MCF 10A (cell line): ENCODE data around the gene HMGCLL1. TPM values are rescaled to one million over a fixed set of nuclear protein-coding genes. Genes with fewer than 3 reads are reported as not detected.
A peak's percentile ranks its signal among the peaks of the same experiment; 100 is the strongest.

Source experiments
- BruUV-seq: library from RNA; stranded (reverse); fragments of 400-500 nt; replicated peaks from 2 replicates; lab custom pipeline; 2021; lab: Mats Ljungman, UMichigan
- CTCF ChIA-PET: fragments of 300-600 bp; sonication (Branson Sonifier 250); formaldehyde crosslinking; extraction: SDS; loops from one replicate; lab custom pipeline; 2021; ENCODE audit warnings: antibody characterized with exemption, inconsistent platforms; lab: Yijun Ruan, JAX
- POLR2A ChIA-PET: fragments of 300-600, 350-650 bp; sonication (Branson Sonifier 250); formaldehyde crosslinking; extraction: SDS; loops from one replicate; lab custom pipeline; 2020; ENCODE audit warnings: antibody characterized with exemption, inconsistent platforms; lab: Yijun Ruan, JAX
- DNase-seq: peaks from one replicate; pipeline ENCODE4 v3.0.0-alpha.2; 2018; ENCODE audit not compliant: unreplicated experiment
- H3K27ac Mint-ChIP-seq: one replicate; pipeline ENCODE4 v1.8.0; 2022; ENCODE audit warnings: mild to moderate bottlenecking, low read depth, mixed read lengths; ENCODE audit not compliant: unreplicated experiment
- H3K27me3 Mint-ChIP-seq: one replicate; pipeline ENCODE4 v1.8.0; 2022; ENCODE audit warnings: mixed read lengths; ENCODE audit not compliant: insufficient read depth, unreplicated experiment
- H3K36me3 Mint-ChIP-seq: one replicate; pipeline ENCODE4 v1.8.0; 2022; ENCODE audit warnings: mild to moderate bottlenecking, moderate library complexity, mixed read lengths; ENCODE audit not compliant: insufficient read depth, unreplicated experiment
- H3K4me1 Mint-ChIP-seq: one replicate; pipeline ENCODE4 v1.8.0; 2022; ENCODE audit warnings: mixed read lengths; ENCODE audit not compliant: insufficient read depth, unreplicated experiment
- H3K4me3 Mint-ChIP-seq: one replicate; pipeline ENCODE4 v1.8.0; 2022; ENCODE audit warnings: mild to moderate bottlenecking, moderate library complexity, mixed read lengths; ENCODE audit not compliant: unreplicated experiment
- H3K9me3 Mint-ChIP-seq: one replicate; pipeline ENCODE4 v1.8.0; 2022; ENCODE audit warnings: mixed read lengths; ENCODE audit not compliant: unreplicated experiment
- intact Hi-C: fragments of 100-400 bp; cut with micrococcal nuclease; formaldehyde crosslinking; loops from 2 replicates; pipeline ENCODE4 v1.14.1; 2022
- total RNA-seq: library from RNA; stranded (reverse); gene quantifications from 2 replicates; pipeline ENCODE4 v1.2.3, GENCODE V29; 2022
- TF ChIP-seq, protein P1 (sequence below): fragments of 200-600 bp; IDR thresholded peaks from one replicate; pipeline ENCODE4 v1.8.0; 2022; ENCODE audit warnings: antibody characterized with exemption, mild to moderate bottlenecking; ENCODE audit not compliant: unreplicated experiment

HMGCLL1 gene
- total RNA-seq, 1 experiment from 2014 or later, result 0.21 TPM

DNA sequence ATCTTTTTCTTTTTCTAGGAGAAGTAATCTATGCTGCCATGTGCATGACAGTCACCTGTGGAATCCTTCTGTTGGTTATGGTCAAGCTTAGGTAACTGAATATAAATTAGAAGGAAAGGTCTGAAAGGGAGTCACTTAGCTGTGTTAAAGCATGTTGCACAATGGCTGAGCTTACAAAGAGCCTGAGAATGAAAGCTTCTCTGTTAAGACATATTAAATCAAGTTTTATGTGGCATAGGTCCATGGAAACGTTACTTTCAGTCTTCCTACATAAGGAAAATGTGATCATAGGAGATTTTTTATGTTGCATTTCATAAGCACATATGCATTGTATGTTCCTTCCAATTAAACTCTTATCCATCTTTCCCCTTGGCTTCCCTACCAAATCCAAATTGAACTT lies 179.6 kb downstream of the HMGCLL1 start:
- ChIA-PET POLR2A (interaction anchor here (0.7 kb wide), 1 partner anchor 261 kb away, joined by 3 read pairs; no protein-coding TSS in a partner anchor), CTCF (no interaction called here)
- H3K4me3 Mint-ChIP-seq, result no peak overlapping the region
- DNase-seq, result peak; percentile 1
- TF ChIP-seq, protein P1, sequence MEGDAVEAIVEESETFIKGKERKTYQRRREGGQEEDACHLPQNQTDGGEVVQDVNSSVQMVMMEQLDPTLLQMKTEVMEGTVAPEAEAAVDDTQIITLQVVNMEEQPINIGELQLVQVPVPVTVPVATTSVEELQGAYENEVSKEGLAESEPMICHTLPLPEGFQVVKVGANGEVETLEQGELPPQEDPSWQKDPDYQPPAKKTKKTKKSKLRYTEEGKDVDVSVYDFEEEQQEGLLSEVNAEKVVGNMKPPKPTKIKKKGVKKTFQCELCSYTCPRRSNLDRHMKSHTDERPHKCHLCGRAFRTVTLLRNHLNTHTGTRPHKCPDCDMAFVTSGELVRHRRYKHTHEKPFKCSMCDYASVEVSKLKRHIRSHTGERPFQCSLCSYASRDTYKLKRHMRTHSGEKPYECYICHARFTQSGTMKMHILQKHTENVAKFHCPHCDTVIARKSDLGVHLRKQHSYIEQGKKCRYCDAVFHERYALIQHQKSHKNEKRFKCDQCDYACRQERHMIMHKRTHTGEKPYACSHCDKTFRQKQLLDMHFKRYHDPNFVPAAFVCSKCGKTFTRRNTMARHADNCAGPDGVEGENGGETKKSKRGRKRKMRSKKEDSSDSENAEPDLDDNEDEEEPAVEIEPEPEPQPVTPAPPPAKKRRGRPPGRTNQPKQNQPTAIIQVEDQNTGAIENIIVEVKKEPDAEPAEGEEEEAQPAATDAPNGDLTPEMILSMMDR, result no peak
- H3K27me3 Mint-ChIP-seq, result no peaks in the 10 kb centered on the region
- H3K27ac Mint-ChIP-seq, result no peak overlapping the region
- H3K36me3 Mint-ChIP-seq, result no peaks in the 10 kb centered on the region
- no peaks in the 10 kb centered on the region for H3K4me1 Mint-ChIP-seq
- intact Hi-C loops, result no loop called here
- H3K9me3 Mint-ChIP-seq, result no peaks in the 10 kb centered on the region
- BruUV-seq, result no TSS peak

DNA sequence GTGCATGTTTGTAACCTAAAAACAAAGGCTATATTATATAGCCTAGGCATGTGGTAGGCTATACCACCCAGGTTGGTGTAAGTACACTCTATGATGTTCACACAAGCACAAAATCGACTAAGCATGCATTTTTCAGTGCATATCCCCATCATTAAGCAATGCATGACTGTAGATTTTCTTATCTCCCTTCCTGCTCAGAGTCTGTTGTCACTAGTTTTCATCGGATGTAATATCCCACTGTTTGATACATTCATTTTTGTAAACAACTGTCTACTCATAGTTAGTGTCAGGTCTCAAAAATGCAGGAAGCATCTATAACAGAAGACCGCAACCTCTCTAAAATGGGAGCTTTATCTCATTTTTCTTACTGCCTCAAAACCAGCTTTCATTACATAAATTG lies 181.0 kb downstream of the HMGCLL1 start:
- Mint-ChIP-seq H3K4me3 (no peak overlapping the region), H3K27ac (no peak overlapping the region), H3K36me3 (no peaks in the 10 kb centered on the region), H3K4me1 (no peaks in the 10 kb centered on the region), H3K9me3 (no peaks in the 10 kb centered on the region), H3K27me3 (no peaks in the 10 kb centered on the region)
- intact Hi-C loops, result no loop called here
- no TSS peak for BruUV-seq
- ChIA-PET POLR2A (interaction anchor here (0.6 kb wide), 1 partner anchor 68 kb away, joined by 3 read pairs; no protein-coding TSS in a partner anchor), CTCF (no interaction called here)
- DNase-seq, result no peak
- TF ChIP-seq, protein P1, result no peak

DNA sequence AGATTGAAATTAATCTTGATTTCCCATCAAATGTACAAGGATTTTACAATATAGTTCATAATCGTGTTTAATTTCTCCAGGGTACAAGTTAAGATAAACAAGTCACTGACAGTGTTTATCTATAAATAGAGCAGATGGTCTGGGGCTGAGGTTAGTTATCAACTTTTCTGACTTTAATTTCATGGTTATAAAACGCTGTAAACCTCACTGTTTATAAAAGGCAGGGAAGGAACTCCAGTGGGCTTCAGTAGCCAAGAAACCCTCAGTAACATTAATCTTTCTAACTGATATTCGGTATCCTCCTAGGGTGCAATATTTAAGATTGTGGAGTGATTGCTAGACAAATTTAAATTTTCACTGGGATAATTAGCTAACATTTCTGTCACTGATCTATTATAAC lies 183.1 kb downstream of the HMGCLL1 start:
- CTCF ChIA-PET, result no interaction called here
- POLR2A ChIA-PET, result no interaction called here
- DNase-seq, result no peak
- H3K4me1 Mint-ChIP-seq, result no peaks in the 10 kb centered on the region
- intact Hi-C loops, result no loop called here
- no peaks in the 10 kb centered on the region for H3K36me3 Mint-ChIP-seq
- no peak overlapping the region for H3K4me3 Mint-ChIP-seq
- H3K9me3 Mint-ChIP-seq, result no peaks in the 10 kb centered on the region
- no TSS peak for BruUV-seq
- TF ChIP-seq, protein P1, result no peak
- no peaks in the 10 kb centered on the region for H3K27me3 Mint-ChIP-seq
- H3K27ac Mint-ChIP-seq, result no peak overlapping the region

DNA sequence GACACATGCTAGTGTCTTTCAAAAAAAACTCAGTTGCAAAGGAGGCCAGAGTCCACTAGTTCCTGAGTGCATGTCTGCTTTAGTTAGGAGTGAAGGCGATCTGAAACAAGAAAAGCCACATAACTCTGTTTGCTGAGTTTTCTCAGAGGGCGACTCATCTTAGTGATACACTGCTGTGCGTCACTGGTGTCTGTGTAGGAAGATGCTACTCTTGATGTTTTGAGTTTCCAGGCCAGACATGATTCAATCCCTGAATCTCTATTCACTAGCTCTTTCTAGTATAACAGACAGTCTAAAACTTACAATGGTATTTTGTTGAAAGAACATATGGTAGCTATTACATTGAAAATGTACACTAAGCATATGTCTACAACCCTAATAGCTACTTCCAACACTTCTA lies 190.8 kb downstream of the HMGCLL1 start:
- ChIA-PET POLR2A (no interaction called here), CTCF (no interaction called here)
- Mint-ChIP-seq H3K4me3 (no peak overlapping the region), H3K27me3 (no peaks in the 10 kb centered on the region), H3K4me1 (no peaks in the 10 kb centered on the region), H3K27ac (no peak overlapping the region), H3K9me3 (no peaks in the 10 kb centered on the region), H3K36me3 (no peaks in the 10 kb centered on the region)
- no TSS peak for BruUV-seq
- intact Hi-C loops, result no loop called here
- TF ChIP-seq, protein P1, result no peak
- peak; percentile 13 for DNase-seq
